HG02852 (cell line): ENCODE measurements around the gene SERPINA4.

Experiments
- ATAC-seq: cut with Tn5 transposase; IDR thresholded peaks from one replicate; pipeline ENCODE4 v1.9.1; 2021; ENCODE audit warnings: mild to moderate bottlenecking, moderate library complexity; ENCODE audit not compliant: unreplicated experiment

The SERPINA4 gene

DNA sequence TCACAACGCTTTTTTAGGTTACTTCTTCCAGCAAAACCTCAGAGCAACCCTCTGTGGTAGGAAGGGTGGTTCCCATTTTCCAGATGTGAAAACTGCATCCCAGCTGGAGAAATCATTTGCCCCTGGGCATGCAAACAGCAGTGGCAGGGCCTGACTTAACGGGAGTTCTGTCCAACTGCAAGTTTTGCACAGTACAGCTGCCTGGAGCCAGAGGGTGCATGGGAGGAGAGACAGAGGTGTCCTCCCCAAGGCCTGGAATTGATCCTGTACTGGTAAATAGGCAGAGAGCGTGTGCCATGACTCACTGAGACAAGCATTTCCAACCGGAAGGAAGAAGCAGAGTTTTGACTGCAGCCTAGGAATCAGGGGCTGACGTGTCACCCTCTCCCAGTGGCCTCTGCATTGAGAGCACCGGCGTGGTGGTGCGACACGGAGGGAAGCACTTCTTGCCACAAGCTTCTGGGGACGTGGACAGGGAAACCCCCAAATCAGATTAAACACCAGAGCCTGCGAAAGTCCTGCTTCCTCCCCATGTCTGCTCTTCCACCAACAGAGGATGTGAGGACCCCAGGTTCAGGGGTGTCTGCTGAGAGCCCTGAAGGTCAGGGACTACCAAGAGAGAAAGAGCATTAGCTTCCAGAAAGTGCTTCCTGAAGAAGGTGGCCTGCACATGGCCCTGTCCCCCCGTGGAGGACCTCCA lies 19.0 kb upstream of the SERPINA4 start:
- ATAC-seq = no peak

DNA sequence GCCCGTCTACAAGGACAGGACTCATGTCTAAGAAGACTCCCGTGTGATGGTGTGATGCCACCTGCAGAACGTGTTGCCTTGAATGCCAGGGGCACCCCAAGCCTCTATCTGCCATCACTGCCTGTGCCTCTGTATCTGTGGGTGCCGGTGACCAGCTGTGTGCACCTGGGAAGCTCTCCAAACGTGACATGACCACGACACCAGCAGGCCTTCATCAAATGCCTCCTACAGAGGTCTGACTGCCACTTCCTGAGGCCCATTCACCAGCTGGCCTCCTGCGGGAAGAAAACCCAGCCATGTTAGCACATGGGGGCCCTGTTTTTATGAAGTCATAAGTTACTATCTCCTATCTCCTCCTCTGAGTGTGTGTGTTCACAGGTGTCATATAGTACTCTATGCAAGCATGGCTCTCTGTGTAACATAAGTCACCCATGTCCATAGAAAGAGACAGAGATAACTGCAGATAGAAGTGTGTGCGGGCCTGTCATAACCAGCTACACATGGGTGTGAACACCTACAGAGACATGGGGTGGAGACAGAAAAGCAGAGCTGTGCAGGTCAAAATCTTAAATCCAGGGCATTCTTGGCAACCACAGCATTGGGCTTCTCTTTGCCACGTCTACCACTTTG lies 18.3 kb upstream of the SERPINA4 start:
- no peak for ATAC-seq

DNA sequence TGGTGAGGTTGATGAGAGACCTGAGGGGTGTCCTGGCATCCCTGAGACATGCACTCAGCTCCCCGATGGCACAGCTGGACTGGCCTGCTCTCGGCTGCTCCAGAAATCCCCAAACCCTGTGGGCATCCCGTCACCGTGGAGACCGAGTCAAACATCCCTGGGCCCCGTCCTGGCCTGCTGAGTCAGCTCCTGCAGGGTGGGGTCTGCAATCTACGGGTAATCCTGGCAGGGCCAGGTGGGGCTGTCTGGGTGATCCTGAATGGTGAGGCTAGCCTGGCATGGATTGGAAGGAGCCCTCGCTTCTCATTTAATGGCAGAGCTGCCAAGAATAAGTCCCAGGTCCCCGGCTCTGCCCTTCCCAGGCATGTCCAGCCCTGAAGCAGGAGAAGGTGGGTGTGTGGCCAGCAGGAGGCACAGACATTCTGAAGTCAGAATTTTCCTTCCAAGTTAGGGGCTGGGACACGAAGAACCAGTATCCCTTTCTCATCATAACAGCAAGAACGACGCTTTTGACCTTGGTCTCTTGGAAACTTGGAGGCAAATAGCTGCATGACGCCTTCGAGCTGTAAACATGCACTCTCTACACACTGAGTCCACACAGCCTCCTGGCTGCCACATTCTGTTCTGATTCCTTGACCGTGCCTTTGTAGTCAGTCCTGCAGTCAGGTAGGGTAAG lies 17.7 kb upstream of the SERPINA4 start:
- no peak for ATAC-seq

DNA sequence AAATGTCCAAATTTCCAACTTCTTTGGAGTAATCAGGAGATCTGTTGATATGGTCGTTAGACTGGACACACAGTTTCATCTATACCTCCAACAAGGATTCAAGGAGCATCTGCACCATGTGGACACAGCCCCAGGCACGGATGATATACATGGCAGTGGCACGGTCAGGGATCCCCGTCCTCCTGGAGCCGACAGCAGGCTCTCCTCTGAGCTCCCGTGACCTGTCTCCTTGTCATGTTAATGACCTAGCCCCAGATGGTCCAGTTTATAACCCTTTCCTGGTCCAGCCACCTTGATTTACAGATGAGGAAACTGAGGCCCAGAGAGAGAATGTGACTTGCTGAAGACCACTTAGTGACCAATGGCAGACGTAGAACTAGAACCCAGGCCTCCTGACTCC lies 16.5 kb upstream of the SERPINA4 start:
- no peak for ATAC-seq

DNA sequence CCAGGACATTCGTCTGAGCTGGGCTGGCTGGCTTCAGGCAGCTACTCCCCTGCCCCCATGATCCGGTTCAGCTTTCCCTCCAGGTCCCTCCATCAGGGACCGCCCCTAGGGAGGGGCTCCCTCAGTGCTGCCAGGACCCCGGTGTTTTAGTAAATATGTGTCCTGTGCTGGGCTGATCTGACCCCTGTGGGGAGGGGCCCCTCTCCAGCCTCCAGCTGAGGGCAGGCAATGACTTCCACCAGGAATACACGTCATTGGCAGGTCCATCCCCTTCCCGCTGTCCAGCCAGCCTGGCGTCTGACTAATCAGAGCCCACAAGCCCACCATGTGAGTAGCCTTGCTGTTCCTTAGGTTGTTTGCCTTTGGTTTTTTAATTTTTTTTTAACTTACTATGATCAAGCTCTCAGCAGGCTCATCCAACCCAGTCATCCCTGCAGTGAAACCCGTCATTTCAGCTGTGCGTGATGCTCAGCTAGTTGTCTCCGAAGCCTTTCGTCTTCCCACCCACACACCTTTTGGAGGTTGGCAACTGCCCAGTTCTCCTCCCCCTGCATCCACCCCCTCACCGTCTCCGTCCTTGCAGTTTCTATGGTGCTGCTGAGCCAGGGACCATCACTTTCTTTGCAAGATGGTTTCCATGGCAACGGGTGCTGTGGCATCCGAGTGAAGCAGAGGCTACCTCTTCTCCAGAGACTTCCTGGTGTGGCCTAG lies 16.0 kb upstream of the SERPINA4 start:
- ATAC-seq = no peak

DNA sequence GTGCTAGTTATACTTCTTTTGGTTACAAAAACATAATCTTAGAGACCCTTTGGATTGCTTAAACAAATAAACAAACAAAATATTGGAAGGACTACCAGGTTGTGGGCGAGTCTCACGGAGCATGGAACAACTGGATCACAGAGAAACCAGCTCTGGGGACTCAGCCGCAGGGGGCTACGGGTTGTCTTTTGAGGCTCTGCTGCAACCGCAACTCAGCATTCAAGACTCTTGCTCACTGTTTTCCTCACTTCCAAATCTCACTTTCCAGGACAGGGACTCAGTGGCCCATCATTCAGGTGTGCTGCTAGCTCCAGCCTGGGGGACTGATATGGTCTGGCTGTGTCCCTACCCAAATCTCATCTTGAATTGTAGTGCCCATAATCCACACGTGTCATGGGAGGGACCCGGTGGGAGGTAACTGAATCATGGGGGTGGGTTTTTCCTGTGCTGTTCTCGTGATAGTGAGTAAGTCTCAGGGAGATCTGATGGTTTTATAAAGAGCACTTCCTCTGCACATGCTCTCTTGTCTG lies 14.0 kb upstream of the SERPINA4 start:
- no peak for ATAC-seq

DNA sequence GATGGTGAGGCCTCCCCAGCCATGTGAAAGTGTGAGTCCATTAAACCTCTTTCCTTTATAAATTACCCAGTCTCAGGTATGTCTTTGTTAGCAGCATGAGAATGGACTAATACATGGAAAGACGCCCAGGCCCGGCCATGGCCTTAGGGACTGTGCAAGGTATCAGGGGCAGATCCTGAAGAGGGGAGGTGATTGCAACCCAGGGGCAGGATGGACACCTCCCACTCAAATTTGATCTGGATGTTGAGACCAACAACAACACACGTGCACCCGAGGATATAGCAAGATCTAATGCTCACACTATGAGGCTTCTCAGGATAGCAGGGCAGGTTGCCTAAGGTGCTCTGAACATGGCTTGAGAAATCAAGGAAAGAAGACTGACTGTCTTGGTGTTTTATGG lies 13.5 kb upstream of the SERPINA4 start:
- no peak for ATAC-seq

DNA sequence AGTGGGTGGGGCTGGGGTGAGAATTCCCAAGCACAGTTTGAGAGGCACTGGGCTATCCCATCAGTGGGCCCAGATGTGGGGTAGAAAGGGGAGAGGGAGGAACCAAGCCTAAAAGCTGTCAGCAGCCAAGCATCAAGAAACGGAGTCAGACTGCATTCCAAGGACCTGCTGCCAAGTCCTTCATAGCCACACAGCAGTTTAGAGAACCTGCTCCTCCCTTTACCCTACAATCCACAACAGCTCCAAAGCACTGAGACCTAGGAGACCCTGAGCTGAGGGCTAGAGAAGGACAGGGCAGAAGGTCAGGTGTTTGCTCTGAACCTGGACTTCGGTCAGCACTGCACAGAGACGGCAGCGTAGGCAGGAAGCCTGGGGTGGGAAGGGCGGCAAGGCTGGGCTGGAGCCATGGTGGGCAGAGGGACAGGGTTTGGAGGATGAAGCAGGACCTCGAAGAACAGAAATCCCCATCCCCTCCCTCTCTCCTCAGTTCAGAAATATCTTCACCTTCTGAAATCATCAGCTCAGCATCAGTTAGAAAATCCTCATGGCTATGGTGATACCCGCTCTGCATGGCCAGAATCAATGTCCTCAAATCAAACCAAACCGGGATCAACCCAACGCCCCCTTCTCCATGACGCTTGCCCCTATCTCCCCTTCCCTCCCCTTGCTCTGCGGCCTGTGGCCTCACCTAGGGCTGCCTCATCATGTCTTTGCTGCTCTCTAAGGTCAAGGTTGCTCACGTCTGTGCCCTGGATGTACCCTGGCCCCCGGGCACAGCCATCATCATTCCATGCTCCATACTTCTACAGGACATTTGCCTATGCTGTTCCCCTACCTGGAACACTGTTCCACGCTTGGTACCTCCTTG lies 12.9 kb upstream of the SERPINA4 start:
- no peak for ATAC-seq

DNA sequence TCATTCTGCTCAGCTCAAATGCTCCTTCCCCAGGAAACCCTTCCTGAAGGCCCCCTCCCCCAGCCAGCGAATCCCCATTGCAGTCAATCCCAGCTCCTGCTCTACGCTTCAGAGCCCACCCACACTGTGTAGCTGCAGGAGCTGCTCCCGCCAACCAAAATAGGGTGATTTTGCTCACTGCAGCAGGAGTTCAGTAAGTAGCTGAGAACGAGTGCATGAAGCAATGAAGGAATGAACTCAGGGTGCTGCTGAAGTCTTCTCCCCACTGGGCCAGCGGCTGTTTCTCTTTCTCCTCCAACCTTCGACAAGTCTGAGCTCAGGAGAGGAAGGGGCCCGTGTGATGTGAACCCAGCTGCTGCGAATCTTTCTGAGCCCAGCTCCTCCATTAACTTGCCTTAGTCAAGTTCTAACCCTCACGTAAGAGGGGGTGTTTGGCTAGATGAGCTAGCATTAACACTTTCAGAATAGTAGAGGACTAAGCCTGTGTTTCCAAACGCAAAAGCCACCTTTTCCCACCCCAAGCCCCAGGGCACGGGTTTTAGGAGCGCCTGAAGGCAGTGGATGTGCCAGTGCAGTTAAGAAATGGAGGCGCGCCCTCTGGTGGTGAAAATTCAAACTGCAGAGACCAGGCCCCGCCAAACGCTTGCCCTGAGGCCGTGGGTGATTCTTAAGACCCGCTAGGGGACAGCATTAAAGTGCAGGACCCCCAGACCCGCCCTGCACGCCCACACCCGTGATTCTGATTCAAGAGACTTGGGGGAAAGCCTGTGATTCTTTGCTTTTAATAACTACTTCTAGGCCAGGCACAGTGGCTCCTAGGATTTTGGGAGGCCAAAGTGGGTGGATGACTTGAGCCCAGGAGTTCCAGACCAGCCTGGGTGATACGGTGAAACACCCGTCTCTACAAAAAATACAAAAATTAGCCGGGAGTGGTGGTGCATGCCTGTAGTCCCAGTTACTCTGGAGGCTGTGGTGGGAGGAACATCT lies 11.9 kb upstream of the SERPINA4 start:
- peak; percentile 51 for ATAC-seq

DNA sequence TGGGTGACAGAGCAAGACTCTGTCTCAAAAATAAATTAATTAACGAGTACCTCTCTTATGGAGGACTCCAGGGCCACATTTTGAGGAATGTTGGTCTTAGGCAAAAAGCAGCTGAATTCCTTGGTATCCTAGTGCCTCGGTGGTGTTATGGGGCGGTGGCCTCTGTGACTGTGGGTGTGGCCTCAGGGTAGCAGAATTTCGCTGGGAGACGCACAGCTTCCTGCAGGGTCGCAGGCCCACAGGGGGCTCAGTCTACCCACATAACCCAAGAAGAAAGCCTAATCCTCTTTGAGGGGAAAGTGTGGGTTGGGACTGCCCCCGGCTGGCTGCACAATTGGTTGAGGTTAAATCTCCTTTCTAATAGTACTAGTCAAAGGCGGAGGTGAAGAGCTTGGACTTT lies 11.2 kb upstream of the SERPINA4 start:
- ATAC-seq = no peak

DNA sequence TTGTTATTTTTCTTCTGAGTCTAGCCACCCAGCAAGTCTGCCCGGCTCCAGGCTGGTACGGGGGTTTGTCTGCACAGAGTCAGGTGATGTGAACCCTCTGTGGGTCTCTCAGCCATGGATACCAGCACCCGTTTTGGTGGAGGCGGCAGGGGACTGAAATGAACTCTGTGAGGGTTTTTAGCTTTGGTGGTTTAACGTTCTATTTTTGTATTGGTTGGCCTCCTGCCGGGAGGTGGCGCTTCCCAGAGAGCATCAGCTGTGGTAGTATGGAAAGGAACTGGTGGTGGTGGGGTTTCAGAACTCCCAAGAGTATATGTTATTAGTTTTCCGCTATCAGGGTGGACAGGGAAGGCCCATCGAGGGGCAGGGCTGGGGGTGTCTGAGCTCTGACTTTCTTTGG lies 5.3 kb upstream of the SERPINA4 start:
- no peak for ATAC-seq

DNA sequence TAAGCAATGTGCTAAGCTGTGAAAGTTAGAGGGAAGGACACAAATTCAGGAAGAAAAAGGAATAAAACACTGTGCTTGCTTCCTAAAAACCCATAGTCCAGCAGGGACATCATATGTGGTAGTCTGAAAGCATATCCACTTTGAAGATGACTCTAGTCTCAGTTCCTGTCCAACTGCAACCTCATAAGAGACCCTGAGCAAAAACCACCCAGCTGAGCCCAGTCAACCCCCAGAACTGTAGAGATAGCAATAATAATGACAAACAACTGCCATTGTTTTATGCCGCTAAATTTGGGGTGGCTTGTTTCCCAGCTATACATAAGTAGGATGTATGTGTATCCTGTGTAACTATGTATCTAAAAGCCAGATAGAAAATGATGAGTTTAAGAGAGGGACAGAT lies 3.9 kb upstream of the SERPINA4 start:
- ATAC-seq = no peak

DNA sequence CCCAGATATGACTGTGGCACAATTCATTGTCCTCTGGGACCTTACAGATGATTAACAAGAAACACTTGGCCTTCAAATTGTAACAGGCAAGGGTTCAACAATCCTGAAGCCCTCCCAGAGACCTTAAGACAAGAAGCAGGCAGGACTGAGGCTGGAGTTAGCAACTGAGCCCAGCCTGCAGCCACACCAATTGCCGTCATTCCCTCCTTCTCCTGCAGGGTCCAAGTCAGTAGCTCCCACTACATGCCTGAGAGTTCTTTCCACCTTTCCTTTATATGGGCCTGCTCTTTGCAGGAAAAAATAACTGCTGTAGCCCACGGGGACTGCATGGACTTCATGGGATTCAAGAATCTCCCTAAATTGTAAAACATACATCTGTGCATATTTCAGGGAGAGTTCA lies 2.4 kb upstream of the SERPINA4 start:
- no peak for ATAC-seq

DNA sequence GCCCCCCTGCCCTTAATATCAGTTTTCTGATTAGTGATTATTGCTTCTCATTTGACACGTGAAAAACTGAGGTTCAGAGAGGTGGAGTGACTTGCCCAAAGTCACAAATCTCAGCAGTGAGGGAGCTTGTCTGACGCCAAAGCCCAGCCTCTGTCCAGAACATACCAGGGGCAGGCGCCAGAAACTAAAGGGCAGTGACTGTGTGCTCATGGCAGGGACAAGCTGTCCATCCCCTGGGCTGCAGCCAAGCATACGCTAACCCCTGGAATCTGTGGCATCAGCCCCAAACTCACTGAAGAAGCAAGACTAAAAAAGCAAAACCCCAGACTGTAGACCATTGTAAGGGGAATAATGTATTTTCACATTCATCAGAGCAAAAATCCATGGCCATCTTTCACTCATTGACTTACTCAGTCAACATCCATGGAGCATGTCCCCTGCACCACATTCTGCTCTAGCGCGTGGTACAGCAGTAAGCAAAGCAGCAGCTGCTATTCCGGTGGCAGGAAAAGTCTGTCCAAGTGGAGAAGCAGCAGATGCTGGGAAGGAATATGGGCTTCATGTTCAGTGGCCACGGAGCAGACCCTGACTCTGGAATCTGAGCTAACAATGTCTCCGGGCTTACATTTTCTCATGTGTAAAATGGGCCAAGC lies 1.5 kb upstream of the SERPINA4 start:
- no peak for ATAC-seq

DNA sequence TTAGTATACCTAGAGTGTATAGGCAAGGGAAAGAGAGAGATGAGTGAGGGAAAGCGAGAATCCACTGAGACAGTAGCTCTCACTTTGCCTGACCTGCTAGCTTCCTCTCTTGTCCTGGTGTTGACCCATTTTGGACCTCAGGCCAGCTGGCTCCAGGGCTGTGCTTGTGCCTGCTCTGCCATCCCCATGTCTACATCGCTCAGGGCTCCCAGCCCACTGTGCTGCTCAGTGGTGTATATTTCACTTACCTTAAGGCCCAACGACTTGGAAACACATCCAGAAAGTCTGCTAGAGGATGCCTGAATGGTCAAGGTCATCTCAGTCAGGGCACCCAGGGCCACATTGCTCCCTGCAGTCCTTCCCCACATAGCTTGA lies 964 bp upstream of the SERPINA4 start:
- no peak for ATAC-seq

DNA sequence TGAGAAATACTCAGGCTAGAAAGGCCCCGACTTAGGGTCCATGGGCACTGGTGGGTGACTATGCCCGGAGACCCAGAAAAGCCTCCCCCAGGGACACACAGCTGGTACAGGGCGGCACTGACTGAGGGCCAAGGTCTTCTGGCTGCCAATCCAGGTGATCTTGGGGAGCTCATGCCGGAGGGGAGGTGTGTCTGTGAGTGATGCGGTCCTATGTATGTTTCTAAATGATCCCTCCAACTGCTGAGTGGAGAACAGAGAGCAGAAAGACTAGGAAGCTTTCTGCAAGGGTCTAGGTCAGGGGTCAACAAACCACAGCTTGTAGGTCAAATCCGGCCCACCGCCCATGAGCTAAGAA lies 391 bp downstream of the SERPINA4 start:
- ATAC-seq = no peak

DNA sequence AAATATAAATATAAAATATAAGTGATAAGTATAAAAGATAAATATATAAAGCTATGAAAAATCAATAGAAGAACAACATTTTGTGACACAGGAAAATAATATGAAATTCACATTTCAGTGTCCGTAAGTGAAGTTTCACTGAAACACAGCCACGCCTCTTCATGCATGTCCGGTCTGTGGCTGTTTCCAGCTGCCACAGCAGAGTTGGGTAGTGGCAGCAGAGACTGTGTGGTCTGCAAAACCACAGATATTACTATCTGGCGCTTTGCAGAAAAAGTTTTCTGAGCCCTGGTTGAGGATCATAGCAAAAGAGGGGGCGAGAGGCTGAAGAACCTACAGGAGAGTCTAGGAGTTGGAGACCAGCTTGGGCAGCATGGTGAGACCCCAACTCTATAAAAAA lies 780 bp downstream of the SERPINA4 start:
- no peak for ATAC-seq

DNA sequence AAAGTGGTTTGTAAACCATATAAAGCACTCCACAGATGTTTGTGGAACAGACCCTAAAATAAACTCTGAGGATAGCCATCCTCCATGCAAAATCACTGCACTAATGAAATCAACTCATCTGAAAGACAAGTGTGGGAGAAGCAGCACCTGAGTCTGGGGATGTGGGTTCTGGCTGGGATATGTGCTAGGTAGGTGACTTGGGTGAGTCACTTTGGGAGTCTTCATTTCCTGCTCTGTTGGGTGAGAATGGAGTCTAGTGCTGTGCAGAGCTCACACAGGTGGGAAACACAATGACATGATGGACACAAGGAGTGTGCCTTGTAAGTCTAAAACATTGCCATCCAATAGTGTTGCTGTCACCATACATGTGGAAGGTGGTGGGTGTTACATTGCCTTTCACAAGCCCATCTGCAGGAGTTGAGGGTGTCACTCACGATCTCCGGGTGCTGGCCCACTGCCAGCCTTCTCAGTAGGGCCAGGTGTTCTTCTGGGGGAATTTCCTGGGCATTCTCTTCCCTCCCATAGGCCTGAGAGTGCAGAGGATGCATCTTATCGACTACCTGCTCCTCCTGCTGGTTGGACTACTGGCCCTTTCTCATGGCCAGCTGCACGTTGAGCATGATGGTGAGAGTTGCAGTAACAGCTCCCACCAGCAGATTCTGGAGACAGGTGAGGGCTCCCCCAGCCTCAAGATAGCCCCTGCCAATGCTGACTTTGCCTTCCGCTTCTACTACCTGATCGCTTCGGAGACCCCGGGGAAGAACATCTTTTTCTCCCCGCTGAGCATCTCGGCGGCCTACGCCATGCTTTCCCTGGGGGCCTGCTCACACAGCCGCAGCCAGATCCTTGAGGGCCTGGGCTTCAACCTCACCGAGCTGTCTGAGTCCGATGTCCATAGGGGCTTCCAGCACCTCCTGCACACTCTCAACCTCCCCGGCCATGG lies 2.0 kb downstream of the SERPINA4 start:
- ATAC-seq = no peak
